ENCODE data around the gene PATJ.
"Not testable (repeated sequence)": the region's sequence is repeated elsewhere in the genome, so short reads cannot be mapped to it uniquely, and the experiment has no call there.

Gene PATJ

GRCh38 chr1:62218604-62219003 is 476.3 kb downstream of the PATJ start:
- no peaks in the 10 kb centered on the region for H3F3A ChIP-seq (ENCODE audit: insufficient read depth)
- no peaks in the 10 kb centered on the region for H3K36me3 ChIP-seq (ENCODE audit: low read length)
- no peak overlapping the region for H3K27ac ChIP-seq (ENCODE audit: low read depth, low read length)
- TF ChIP-seq EZH2phosphoT487 (conservative IDR thresholded peaks at IDR 0.05; ENCODE audit: low read length) (no peak), CTCF (IDR thresholded peaks at IDR 0.05; ENCODE audit: insufficient read depth, low read length, poor library complexity, severe bottlenecking) (no peak)
- H3K9me3 ChIP-seq (ENCODE audit: insufficient read depth, low read length) = no peaks in the 10 kb centered on the region
- H3K27me3 ChIP-seq (ENCODE audit: low read length) = no peaks in the 10 kb centered on the region
- H3K9me2 ChIP-seq (replicated peaks; ENCODE audit: insufficient read depth, low read length) = no peaks in the 10 kb centered on the region
- H4K20me1 ChIP-seq (ENCODE audit: low read depth, low read length) = no peaks in the 10 kb centered on the region
- H3K4me3 ChIP-seq (ENCODE audit: insufficient read depth, low read length, poor library complexity, severe bottlenecking) = no peak overlapping the region
- no peaks in the 10 kb centered on the region for H3K79me2 ChIP-seq (ENCODE audit: insufficient read depth, low read length)
- no peak overlapping the region for H2AFZ ChIP-seq (ENCODE audit: low read depth, low read length, severe bottlenecking)
- no peak overlapping the region for H3K9ac ChIP-seq (ENCODE audit: low read length)
- H3K4me2 ChIP-seq (ENCODE audit: low read depth, low read length, poor library complexity, severe bottlenecking) = no peak overlapping the region

GRCh38 chr1:62220456-62220855 is 478.2 kb downstream of the PATJ start:
- not testable (repeated sequence) for H3F3A ChIP-seq (ENCODE audit: insufficient read depth); H3K79me2 ChIP-seq (ENCODE audit: insufficient read depth, low read length); H2AFZ ChIP-seq (ENCODE audit: low read depth, low read length, severe bottlenecking); H3K9me3 ChIP-seq (ENCODE audit: insufficient read depth, low read length); H3K9me2 ChIP-seq (replicated peaks; ENCODE audit: insufficient read depth, low read length); H3K4me3 ChIP-seq (ENCODE audit: insufficient read depth, low read length, poor library complexity, severe bottlenecking); H3K4me2 ChIP-seq (ENCODE audit: low read depth, low read length, poor library complexity, severe bottlenecking); H3K36me3 ChIP-seq (ENCODE audit: low read length); H3K9ac ChIP-seq (ENCODE audit: low read length); H3K27me3 ChIP-seq (ENCODE audit: low read length); H3K27ac ChIP-seq (ENCODE audit: low read depth, low read length); H4K20me1 ChIP-seq (ENCODE audit: low read depth, low read length)

GRCh38 chr1:62221171-62221570 is 478.9 kb downstream of the PATJ start:
- H3K4me2 ChIP-seq (ENCODE audit: low read depth, low read length, poor library complexity, severe bottlenecking) = no peak overlapping the region
- no peak overlapping the region for H2AFZ ChIP-seq (ENCODE audit: low read depth, low read length, severe bottlenecking)
- no peaks in the 10 kb centered on the region for H3K9me2 ChIP-seq (replicated peaks; ENCODE audit: insufficient read depth, low read length)
- no peaks in the 10 kb centered on the region for H3K36me3 ChIP-seq (ENCODE audit: low read length)
- H3K9ac ChIP-seq (ENCODE audit: low read length) = no peak overlapping the region
- H3K27ac ChIP-seq (ENCODE audit: low read depth, low read length) = no peak overlapping the region
- no peaks in the 10 kb centered on the region for H3K79me2 ChIP-seq (ENCODE audit: insufficient read depth, low read length)
- H4K20me1 ChIP-seq (ENCODE audit: low read depth, low read length) = no peaks in the 10 kb centered on the region
- no peaks in the 10 kb centered on the region for H3K9me3 ChIP-seq (ENCODE audit: insufficient read depth, low read length)
- no peaks in the 10 kb centered on the region for H3F3A ChIP-seq (ENCODE audit: insufficient read depth)
- no peak overlapping the region for H3K4me3 ChIP-seq (ENCODE audit: insufficient read depth, low read length, poor library complexity, severe bottlenecking)
- H3K27me3 ChIP-seq (ENCODE audit: low read length) = no peaks in the 10 kb centered on the region
- no peak for TF ChIP-seq CTCF (IDR thresholded peaks at IDR 0.05; ENCODE audit: insufficient read depth, low read length, poor library complexity, severe bottlenecking)
- TF ChIP-seq EZH2phosphoT487 (conservative IDR thresholded peaks at IDR 0.05; ENCODE audit: low read length) = no peak

- H3K27ac ChIP-seq (ENCODE audit: low read depth, low read length) = no peak overlapping the region
- no peaks in the 10 kb centered on the region for H3K9me2 ChIP-seq (replicated peaks; ENCODE audit: insufficient read depth, low read length)
- no peak overlapping the region for H3K4me3 ChIP-seq (ENCODE audit: insufficient read depth, low read length, poor library complexity, severe bottlenecking)
- no peaks in the 10 kb centered on the region for H4K20me1 ChIP-seq (ENCODE audit: low read depth, low read length)
- H3K27me3 ChIP-seq (ENCODE audit: low read length) = no peaks in the 10 kb centered on the region
- H3K9ac ChIP-seq (ENCODE audit: low read length) = no peak overlapping the region
- H3K9me3 ChIP-seq (ENCODE audit: insufficient read depth, low read length) = no peaks in the 10 kb centered on the region
- TF ChIP-seq EZH2phosphoT487 (conservative IDR thresholded peaks at IDR 0.05; ENCODE audit: low read length) (no peak), CTCF (IDR thresholded peaks at IDR 0.05; ENCODE audit: insufficient read depth, low read length, poor library complexity, severe bottlenecking) (no peak)
- H2AFZ ChIP-seq (ENCODE audit: low read depth, low read length, severe bottlenecking) = no peak overlapping the region
- H3K36me3 ChIP-seq (ENCODE audit: low read length) = no peaks in the 10 kb centered on the region
- H3K79me2 ChIP-seq (ENCODE audit: insufficient read depth, low read length) = no peaks in the 10 kb centered on the region
- H3F3A ChIP-seq (ENCODE audit: insufficient read depth) = no peaks in the 10 kb centered on the region
- H3K4me2 ChIP-seq (ENCODE audit: low read depth, low read length, poor library complexity, severe bottlenecking) = no peak overlapping the region
Measured at GRCh38 chr1:62222321-62222720, 480.0 kb downstream of the PATJ start.

Measured in SU-DHL-6 (cell line).